HG03520 (cell line): Measurements from ENCODE around the gene NKPD1.

Source experiments
- ATAC-seq: cut with Tn5 transposase; IDR thresholded peaks from one replicate; pipeline ENCODE4 v1.9.1; 2021; ENCODE audit warnings: mild to moderate bottlenecking, moderate library complexity; ENCODE audit not compliant: unreplicated experiment

NKPD1 gene

GRCh38 chr19:45141203-45141900 lies 19.4 kb downstream of the NKPD1 start:
- no peak for ATAC-seq

GRCh38 chr19:45140533-45140932 lies 20.2 kb downstream of the NKPD1 start:
- no peak for ATAC-seq

GRCh38 chr19:45140144-45140503 lies 20.7 kb downstream of the NKPD1 start:
- ATAC-seq = no peak

GRCh38 chr19:45139286-45140143 lies 21.3 kb downstream of the NKPD1 start:
- no peak for ATAC-seq

- no peak for ATAC-seq
Measured at GRCh38 chr19:45138303-45138751, 22.5 kb downstream of the NKPD1 start.

- peak; percentile 68 for ATAC-seq
Measured at GRCh38 chr19:45137179-45137761, 23.5 kb downstream of the NKPD1 start.

- no peak for ATAC-seq
Measured at GRCh38 chr19:45136507-45137178, 24.1 kb downstream of the NKPD1 start.

GRCh38 chr19:45135176-45135885 lies 25.5 kb downstream of the NKPD1 start:
- no peak for ATAC-seq

GRCh38 chr19:45133661-45134060 lies 27.1 kb downstream of the NKPD1 start:
- no peak for ATAC-seq

GRCh38 chr19:45130888-45131615 lies 29.7 kb downstream of the NKPD1 start:
- ATAC-seq = no peak

GRCh38 chr19:45130236-45130635 lies 30.5 kb downstream of the NKPD1 start:
- ATAC-seq = no peak

- ATAC-seq = no peak
Measured at GRCh38 chr19:45128806-45129205, 32.0 kb downstream of the NKPD1 start.

GRCh38 chr19:45128146-45128545 lies 32.6 kb downstream of the NKPD1 start:
- ATAC-seq = no peak

GRCh38 chr19:45126654-45127053 lies 34.1 kb downstream of the NKPD1 start:
- ATAC-seq = no peak

GRCh38 chr19:45125975-45126493 lies 34.7 kb downstream of the NKPD1 start:
- no peak for ATAC-seq

GRCh38 chr19:45125360-45125759 lies 35.4 kb downstream of the NKPD1 start:
- ATAC-seq = no peak

- no peak for ATAC-seq
Measured at GRCh38 chr19:45124021-45124420, 36.8 kb downstream of the NKPD1 start.

- no peak for ATAC-seq
Measured at GRCh38 chr19:45123440-45123850, 37.3 kb downstream of the NKPD1 start.

GRCh38 chr19:45122832-45123231 lies 38.0 kb downstream of the NKPD1 start:
- ATAC-seq = no peak
